HG02571 (cell line): ENCODE results near the gene MT3.
"Not testable (repeated sequence)": the region's sequence is repeated elsewhere in the genome, so short reads cannot be mapped to it uniquely, and the experiment has no call there.

ENCODE experiments used
- ATAC-seq: cut with Tn5 transposase; IDR thresholded peaks from one replicate; pipeline ENCODE4 v1.9.1; 2021; ENCODE audit warnings: mild to moderate bottlenecking, moderate library complexity; ENCODE audit not compliant: unreplicated experiment

Gene MT3

DNA sequence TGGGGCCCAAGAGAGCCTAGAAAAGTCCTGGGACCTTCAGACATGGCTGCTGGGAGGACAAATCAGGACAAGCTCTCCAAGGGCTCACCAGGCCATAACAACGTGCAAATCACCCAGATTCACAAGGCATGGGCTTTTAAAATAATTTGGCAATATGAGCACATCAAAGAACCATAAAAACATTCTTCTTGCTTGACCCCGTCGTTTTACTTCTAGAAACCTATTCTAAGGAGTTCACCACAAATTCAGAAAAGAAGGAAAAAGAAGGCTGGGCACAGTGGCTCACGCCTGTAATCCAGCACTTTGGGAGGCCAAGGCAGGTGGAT is 12.1 kb upstream of the MT3 start:
- ATAC-seq = no peak

DNA sequence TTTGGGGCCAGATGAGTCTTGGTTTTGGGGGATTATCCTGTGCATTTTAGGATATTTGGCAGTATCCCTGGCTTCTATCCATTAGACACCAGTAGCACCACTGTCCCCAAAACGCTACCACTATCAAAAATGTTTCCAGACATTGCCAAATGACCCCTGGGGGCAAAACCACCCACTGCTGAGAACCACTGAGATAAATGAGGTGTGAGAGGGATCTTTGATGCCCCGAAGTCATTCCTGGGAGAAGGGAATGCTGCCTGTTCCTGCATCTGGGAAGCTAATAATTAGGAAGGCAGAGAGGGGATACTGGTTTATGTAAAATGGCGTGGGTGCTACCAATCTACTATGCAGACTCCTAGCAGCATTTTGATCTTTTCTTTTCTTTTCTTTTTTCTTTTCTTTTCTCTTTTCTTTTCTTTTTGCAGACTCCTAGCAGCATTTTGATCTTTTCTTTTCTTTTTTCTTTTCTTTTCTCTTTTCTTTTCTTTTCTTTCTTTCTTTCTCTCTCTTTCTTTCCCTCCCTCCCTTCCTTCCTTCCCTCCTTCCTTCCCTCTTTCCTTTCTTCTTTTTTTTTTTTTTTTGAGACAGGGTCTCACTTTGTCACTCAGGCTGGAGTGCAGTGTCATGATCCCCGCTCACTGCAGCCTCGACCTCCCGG is 8.8 kb upstream of the MT3 start:
- no peak for ATAC-seq

DNA sequence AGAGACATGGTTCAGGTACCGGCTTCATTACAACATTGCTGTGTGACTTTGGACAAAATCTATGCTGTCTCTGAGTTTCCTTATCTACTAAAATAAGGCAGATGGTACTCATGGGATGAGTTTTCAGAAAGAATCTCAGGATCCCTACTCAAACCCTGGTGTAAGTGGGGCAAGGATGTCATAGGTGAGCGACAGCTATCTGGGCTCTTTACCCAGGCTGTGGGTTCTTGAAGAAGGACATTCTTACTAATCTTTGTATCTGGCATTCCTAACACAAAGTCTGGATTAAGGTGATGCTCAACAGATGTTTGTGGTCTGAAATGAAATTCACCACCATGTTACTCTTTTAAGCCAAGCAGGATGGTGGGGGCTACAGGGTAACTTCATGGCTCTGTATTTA is 6.4 kb upstream of the MT3 start:
- not testable (repeated sequence) for ATAC-seq

DNA sequence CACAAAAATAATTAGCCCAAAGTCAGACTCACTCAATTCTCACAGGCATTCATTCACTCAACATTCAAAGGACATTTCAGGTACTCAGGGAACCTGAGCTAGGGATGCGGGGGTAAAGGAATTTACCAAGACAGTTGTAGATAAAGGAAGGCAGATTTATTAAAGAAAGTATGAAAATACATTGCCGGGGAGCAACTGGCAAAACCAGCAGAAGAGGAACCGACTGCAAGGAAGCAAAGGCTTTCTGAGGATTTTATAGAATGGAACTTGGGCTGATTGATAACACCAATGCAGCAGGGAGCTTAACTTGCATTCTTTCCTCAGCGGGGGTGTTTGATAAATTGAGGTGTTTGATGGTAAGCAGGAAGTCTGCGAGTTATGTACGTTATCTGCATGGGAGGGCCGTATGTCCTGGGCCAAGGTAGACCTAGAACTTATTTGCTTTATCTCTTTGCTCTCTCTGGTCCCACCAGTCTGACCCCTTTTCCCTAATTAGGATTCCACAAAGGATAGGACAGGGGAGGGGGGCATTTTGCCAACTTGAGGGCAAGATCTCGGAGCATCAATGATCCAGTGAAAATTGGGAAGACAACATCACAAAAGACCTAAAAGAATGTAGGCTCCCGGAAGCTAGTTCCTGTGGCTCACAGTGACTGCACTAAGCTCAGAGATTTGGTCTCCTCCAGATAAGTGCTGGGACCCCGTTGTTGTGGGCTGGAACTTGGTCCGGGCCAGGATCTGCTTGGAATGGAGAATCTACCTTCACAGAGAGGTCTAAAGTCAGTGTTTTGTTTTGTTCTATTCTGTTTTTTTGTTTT is 5.8 kb upstream of the MT3 start:
- no peak for ATAC-seq

DNA sequence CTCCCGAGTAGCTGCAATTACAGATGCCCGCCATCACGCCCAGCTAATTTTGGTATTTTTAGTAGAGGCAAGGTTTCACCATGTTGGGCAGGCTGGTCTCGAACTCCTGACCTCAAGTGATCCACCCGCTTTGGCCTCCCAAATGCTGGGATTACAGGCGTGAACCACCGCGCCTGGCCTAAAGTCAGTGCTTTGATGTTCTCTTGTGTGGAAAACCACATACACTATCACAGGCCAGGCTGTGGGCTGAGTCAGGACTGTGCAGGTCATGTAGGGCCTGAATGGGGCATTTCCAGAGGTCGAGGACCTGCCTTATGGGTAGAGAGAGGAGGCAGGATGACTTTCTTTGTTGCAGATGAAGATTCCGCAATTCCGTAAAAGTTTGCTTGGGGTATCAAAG is 5.1 kb upstream of the MT3 start:
- no peak for ATAC-seq

DNA sequence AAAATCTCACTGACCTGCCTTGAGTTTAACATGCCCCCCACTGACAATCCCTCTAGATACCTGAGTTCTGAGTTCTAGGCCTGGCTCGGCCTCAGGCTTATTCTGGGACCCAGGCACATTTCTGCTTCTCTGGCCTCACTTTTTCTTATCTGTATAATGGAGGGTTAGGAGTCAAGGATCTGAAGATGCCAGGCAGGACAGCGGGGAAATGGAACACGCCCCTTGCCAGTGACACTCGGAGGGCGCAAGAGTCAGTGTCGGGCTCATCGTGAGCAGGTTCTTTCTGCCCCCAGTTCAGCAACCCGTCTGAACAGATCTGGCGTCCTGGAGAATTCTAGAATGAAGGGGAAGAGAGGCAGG is 567 bp upstream of the MT3 start:
- ATAC-seq = no peak

DNA sequence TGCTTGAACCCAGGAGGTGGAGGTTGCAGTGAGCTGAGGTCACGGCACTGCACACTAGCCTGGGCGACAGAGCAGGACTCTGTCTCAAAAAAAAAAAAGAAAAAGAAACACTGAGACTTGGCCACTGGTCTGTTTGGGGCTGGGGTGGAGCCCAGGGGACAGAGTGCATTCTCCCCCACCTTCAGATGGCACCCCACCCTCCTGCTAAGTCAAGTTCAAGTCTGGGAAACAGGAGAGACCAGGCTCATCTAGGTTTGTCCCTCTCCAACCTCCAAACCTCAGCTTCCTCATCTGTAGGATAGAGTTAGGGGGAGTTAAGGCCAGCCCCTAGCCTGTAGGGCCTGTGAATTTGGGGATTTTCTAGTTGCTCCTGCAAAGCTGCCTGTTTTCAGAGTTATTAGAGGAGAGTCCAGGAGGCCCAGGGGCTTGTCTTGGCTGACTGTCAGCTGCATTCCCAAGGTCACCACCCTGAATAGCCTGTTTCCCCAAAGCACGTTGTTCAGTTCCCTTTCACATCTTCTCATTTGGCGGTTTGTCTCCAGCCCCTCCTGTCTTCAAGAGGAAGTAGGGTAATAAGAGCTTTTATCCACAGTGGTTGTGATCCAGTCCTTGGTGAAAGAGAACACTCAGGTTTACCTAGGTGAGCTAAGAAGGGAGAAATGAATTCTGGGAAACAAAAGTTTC is 2.2 kb downstream of the MT3 start:
- ATAC-seq = no peak

DNA sequence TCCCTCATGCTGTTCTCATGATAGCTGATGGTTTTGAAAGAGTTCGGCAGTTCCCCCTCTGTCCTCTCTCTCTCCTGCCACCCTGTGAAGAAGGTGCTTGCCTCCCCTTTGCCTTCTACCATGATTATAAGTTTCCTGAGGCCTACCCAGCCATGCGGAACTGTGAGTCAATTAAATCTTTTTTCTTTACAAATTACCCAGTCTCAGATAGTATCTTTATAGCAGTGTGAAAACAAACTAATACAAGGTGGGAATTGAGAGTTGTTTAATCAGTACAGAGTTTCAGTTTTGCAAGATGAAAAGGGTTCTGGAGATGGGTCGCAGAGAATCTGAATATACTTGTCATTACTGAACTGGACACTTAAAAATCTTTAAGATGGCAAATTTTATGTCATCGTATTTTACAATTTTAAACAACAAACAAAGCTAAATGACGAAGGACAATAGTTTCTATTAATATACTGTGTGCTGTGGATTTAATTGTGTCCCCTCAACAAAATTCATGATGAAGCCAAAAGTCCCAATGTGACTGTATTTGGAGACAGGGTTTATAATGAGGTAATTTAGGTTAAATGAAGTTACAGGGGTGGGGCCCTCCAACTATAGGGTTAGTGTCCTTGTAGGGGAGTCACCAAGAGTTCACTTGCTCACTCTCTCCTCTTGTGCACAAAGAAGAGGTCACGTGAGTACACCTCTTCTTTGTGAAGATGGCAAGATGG is 4.4 kb downstream of the MT3 start:
- ATAC-seq = no peak

DNA sequence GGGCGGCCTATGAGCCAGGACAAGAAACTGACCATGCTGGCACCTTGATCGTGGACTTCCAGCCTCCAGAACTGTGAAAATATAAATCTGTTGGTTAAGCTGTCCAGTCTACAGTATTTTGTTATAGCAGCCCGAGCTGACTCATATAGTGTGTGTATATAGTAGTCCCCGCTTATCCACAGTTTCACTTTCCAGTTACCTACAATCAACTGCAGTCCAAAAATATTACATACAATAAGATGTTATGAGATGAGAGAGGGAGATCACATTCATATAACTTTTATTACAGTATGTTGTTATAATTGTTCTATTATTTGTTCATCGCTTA is 4.9 kb downstream of the MT3 start:
- no peak for ATAC-seq

DNA sequence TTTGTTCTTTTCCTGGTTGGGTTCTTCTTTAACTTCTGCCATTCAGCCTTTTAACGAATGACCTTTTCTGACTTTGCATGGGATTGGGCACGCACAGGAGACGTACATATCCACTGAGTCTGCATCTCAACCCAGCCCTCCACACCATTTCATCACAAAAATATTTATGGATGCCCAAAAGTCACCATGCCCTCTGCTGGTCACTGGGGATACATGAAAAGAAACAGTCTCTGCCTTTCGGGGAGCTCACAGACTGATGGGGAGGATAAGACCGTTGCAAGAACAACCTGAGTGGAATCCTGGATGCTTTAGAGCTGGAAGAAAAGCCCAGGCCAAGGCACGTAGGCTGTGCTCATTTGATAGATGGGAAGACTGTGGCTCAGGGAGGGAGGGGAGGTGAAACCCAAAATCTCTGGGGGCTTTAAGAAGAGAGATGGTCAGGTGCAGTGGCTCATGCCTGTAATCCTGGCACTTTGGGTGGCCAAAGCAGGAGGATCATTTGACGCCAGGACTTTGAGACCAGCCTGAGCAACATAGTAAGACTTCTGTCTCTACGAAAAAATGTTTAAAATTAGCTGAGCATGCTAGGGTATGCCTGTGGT is 11.2 kb downstream of the MT3 start:
- no peak for ATAC-seq

DNA sequence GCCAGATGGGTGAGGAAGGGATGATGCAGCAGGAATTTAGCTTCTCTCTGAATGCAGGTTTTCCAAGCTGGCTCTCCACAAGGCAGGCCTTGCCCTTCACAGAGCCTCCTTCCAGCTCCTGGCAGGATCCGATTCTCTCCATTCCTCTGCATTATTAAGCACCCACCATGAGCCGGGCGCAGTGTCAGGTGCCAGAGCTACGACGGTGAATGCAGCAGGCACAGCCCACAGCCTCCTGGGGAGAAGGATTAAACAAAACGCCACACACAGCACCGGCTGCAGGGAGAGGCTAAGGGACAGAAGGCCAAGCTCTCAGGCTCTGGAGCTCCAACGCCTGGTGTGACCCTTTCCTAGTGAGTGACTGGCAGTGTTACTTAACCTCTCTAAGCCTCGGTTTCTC is 12.0 kb downstream of the MT3 start:
- ATAC-seq = no peak

DNA sequence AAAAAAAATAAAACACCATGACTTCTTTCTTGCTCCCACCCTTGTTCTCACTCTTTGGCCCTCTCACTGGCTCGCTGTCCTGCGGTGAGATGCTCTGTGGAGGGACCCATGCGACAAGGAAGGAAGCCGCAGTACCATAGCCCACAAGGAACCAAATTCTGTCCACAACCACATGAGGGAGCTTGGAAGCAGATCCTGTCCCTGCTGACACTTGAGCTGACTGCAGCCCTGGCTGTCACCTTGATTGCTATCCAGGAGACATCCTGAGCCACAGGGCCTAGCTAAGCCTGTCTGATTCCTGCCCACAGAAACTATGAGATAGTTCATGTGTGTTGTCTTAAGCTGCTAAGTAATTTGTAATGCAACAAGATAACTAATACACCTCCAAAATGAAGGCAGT is 14.3 kb downstream of the MT3 start:
- no peak for ATAC-seq

DNA sequence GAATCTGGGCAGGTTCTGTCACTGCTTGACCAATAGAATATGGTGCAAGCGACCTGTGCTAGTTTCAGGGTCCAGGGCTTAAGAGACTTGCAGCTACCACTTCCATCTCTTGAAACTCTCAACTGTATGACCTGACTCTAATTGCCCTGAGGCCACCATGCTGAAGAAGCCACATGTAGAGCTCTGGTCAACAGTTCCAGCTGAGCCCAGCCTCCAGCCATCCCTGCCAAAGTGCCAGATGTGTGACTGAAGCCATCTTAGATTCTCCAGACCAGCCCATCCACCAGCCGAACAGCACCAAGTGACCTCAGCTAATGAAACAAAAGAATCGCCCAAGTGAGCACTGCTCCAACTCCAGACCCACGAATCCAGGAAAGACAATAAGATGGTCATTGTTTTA is 15.6 kb downstream of the MT3 start:
- ATAC-seq = no peak

DNA sequence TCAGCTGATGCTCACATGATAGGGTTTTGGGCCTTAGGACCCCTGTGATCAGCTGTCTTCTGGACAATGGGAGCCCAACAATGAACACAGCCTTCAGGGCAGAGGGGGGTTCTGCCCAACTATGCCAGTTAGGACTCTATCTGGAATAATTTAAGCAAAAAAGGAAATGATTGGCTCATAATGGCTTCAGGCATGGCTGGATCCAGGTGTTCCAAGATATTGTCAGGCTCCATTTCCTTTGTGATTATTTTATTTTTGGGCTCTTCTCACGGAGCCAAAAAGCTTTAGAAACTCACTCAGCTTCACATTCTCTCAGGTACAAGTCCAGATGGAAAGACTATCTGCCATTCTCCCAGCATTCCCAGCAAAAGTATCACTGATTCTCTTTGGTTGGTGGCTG is 16.1 kb downstream of the MT3 start:
- no peak for ATAC-seq

DNA sequence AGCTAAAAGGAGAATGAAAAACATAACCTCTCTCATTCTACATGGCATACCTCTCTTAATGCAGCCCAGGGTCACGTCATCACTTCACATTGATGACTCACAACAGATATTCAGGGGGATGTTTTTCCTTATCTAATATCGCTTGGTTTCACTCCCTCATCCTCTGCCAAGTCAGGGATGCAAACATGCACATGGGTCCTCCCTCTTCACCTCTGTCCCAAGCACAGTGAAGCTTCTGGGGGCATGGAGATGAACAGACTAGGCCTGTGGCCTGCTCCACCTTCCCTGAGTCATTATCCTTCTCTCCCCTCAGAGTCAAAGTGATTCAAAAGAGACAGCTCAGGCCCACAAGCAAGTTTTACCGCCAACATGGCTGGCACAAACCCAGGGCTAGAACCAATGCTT is 16.7 kb downstream of the MT3 start:
- ATAC-seq = no peak

DNA sequence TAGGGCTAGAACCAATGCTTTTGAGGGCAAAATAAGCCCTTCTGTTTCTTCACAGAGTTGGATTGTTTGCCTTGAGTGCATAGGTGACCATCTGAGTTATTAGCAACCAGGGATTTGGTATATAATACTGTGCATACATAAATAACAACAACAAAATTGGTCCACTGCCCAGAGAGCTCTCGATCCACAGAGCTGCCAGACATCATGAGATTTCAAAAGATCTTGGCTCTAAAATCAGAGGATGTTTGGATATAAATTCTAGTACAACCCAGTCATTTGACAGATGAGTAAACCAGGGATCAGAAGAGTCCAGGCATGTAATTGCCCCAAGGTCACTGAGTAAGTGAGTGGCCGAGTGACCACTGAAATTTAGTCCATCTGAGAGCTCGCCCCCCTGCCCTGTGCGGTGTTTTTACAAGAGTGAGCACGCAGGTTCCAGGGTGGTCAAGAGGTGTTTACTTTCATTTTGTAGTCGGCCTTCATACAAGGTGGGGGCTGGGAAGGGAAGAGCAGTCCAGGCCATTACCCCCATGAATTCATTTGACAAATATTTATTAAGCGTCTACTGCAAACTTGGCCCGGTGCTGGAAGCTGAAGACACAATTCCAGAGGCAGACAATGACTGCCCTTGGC is 17.3 kb downstream of the MT3 start:
- ATAC-seq = no peak

DNA sequence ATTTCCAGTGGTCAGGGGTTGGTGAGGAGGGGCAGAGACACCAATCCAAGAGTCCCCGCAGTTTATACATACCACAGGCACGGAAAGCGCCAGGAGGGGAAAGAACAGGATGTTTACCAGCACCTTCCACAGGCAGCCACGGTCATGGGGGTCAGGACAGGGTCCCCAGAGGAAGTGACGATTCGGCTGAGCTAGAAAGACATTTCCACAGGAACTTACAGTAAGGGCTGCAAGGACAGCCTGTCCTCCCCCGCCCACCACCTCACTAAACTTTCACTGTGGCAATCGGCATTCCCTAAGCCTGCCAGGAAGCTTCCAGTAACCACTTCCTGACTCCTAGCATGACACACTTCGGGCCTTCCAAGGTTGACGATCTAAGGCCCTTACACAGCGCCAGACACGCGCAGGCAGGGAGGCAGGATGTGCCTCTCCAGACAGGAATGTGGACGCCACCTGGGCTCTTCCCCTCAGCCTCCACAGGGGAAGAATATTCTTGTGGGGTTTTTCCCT is 17.8 kb downstream of the MT3 start:
- ATAC-seq = no peak

DNA sequence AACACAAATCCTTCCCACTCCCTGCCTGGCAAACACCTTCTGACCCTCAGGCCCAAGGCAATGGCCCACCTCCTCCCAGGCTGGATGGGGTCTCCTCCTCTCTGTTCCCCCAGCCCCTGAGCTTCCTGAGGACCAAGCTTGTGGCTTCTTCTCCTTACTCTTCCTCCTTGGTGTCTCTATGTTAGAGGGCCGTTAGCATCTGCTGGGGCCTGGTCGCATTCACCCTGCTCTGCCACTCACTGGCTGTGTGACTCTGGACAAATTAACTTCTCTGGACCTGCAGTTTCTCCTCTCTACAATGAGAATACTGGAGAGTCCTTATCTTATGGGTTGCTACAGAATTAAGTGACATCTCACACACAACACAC is 18.3 kb downstream of the MT3 start:
- ATAC-seq = no peak

DNA sequence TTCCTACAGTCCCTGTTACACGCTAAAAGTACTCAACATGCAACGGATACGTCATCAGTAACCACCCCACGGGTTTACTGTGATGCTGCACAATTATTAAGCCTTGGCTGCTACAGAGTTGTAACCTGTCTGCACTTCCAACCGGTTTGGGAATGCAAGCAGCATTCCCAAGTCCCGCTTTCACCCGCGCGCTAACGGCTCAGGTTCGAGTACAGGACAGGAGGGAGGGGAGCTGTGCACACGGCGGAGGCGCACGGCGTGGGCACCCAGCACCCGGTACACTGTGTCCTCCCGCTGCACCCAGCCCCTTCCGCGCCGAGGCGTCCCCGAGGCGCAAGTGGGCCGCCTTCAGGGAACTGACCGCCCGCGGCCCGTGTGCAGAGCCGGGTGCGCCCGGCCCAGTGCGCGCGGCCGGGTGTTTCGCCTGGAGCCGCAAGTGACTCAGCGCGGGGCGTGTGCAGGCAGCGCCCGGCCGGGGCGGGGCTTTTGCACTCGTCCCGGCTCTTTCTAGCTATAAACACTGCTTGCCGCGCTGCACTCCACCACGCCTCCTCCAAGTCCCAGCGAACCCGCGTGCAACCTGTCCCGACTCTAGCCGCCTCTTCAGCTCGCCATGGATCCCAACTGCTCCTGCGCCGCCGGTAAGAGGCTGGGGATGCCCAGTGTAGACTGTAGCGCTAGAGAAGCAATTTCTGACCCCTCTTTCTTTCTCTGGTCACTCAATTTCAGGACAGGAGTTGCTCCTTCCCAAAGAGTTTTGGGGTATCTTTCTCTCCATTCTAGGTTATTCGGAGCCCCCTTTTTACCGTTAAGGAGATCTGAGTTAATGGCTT is 18.9 kb downstream of the MT3 start, which contains the start of gene MT2A:
Gene MT2A, plus strand, starts transcription at position 542 of the 833 bp plus-strand sequence. Its CDS starts 72 bp downstream, at position 614.
- peak; percentile 88 for ATAC-seq
